ENCODE measurements around the gene BAIAP2.

Gene BAIAP2

DNA sequence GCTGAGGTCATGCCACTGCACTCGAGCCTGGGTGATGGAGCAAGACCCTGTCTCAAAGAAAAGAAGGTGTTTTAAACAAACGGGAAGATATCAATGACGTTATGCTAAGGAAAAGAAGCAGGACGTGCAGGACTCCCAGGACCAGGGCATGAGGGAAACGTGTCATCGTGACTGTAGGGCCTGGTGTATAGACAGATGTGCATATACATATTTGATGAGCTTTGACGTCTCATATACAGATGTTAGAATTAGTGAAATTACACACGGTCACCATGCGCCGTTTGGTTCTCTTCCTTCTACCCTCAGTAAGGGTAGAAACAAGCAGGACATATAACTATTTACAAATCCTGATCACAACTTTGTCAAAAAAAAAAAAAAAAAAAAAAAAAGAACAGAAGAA, 112.8 kb downstream of the BAIAP2 start:
- ATAC-seq, result no peak
- TF ChIP-seq, protein P1, sequence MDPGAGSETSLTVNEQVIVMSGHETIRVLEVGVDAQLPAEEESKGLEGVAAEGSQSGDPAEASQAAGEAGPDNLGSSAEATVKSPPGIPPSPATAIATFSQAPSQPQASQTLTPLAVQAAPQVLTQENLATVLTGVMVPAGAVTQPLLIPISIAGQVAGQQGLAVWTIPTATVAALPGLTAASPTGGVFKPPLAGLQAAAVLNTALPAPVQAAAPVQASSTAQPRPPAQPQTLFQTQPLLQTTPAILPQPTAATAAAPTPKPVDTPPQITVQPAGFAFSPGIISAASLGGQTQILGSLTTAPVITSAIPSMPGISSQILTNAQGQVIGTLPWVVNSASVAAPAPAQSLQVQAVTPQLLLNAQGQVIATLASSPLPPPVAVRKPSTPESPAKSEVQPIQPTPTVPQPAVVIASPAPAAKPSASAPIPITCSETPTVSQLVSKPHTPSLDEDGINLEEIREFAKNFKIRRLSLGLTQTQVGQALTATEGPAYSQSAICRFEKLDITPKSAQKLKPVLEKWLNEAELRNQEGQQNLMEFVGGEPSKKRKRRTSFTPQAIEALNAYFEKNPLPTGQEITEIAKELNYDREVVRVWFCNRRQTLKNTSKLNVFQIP (CRISPR knock-in tag; IDR thresholded peaks at IDR 0.05; ENCODE audit: borderline replicate concordance, low read depth), result no peak
- TF ChIP-seq RARB (CRISPR knock-in tag; IDR thresholded peaks at IDR 0.05) (no peak), OSR1 (CRISPR knock-in tag; IDR thresholded peaks at IDR 0.05) (no peak), ARNTL (CRISPR knock-in tag; IDR thresholded peaks at IDR 0.05; ENCODE audit: borderline replicate concordance, low read depth) (no peak), TOX (CRISPR knock-in tag; IDR thresholded peaks at IDR 0.05; ENCODE audit: borderline replicate concordance) (no peak), ISL1 (CRISPR knock-in tag; IDR thresholded peaks at IDR 0.05) (no peak), SNAI2 (CRISPR knock-in tag; IDR thresholded peaks at IDR 0.05) (no peak), ZNF8 (CRISPR knock-in tag; IDR thresholded peaks at IDR 0.05) (no peak), PPARA (CRISPR knock-in tag; IDR thresholded peaks at IDR 0.05; ENCODE audit: borderline replicate concordance) (no peak), GLIS3 (CRISPR knock-in tag; IDR thresholded peaks at IDR 0.05) (no peak), BACH2 (CRISPR knock-in tag; IDR thresholded peaks at IDR 0.05; ENCODE audit: borderline replicate concordance) (no peak)
- TF ChIP-seq, protein P2, sequence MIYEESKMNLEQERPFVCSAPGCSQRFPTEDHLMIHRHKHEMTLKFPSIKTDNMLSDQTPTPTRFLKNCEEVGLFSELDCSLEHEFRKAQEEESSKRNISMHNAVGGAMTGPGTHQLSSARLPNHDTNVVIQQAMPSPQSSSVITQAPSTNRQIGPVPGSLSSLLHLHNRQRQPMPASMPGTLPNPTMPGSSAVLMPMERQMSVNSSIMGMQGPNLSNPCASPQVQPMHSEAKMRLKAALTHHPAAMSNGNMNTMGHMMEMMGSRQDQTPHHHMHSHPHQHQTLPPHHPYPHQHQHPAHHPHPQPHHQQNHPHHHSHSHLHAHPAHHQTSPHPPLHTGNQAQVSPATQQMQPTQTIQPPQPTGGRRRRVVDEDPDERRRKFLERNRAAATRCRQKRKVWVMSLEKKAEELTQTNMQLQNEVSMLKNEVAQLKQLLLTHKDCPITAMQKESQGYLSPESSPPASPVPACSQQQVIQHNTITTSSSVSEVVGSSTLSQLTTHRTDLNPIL (CRISPR knock-in tag; IDR thresholded peaks at IDR 0.05; ENCODE audit: low read depth), result no peak
- TF ChIP-seq, protein P3, sequence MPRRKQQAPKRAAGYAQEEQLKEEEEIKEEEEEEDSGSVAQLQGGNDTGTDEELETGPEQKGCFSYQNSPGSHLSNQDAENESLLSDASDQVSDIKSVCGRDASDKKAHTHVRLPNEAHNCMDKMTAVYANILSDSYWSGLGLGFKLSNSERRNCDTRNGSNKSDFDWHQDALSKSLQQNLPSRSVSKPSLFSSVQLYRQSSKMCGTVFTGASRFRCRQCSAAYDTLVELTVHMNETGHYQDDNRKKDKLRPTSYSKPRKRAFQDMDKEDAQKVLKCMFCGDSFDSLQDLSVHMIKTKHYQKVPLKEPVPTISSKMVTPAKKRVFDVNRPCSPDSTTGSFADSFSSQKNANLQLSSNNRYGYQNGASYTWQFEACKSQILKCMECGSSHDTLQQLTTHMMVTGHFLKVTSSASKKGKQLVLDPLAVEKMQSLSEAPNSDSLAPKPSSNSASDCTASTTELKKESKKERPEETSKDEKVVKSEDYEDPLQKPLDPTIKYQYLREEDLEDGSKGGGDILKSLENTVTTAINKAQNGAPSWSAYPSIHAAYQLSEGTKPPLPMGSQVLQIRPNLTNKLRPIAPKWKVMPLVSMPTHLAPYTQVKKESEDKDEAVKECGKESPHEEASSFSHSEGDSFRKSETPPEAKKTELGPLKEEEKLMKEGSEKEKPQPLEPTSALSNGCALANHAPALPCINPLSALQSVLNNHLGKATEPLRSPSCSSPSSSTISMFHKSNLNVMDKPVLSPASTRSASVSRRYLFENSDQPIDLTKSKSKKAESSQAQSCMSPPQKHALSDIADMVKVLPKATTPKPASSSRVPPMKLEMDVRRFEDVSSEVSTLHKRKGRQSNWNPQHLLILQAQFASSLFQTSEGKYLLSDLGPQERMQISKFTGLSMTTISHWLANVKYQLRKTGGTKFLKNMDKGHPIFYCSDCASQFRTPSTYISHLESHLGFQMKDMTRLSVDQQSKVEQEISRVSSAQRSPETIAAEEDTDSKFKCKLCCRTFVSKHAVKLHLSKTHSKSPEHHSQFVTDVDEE (CRISPR knock-in tag; IDR thresholded peaks at IDR 0.05), result no peak
- TF ChIP-seq, protein P4, sequence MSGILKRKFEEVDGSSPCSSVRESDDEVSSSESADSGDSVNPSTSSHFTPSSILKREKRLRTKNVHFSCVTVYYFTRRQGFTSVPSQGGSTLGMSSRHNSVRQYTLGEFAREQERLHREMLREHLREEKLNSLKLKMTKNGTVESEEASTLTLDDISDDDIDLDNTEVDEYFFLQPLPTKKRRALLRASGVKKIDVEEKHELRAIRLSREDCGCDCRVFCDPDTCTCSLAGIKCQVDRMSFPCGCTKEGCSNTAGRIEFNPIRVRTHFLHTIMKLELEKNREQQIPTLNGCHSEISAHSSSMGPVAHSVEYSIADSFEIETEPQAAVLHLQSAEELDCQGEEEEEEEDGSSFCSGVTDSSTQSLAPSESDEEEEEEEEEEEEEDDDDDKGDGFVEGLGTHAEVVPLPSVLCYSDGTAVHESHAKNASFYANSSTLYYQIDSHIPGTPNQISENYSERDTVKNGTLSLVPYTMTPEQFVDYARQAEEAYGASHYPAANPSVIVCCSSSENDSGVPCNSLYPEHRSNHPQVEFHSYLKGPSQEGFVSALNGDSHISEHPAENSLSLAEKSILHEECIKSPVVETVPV (CRISPR knock-in tag; IDR thresholded peaks at IDR 0.05), result no peak

DNA sequence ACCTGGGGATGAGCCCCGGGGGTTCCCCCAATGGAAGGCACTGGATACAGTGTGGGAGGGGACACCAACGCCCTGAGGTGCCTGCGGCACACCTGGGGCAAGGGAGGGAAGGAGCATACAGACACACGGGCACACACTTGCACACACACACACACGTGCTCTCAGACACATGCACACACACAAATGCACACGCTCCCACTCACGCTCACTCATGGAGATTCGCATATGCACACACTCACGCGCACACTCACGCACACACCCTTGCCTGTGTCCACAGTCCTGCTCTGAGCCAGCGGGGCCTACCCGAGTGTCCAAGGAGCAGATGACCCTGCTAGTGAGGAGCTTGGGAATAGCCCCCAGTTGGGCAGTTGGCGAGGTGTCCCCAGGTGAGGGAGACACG, 113.6 kb downstream of the BAIAP2 start:
- TF ChIP-seq GLIS3 (CRISPR knock-in tag; IDR thresholded peaks at IDR 0.05) (no peak), CSDC2 (CRISPR knock-in tag; IDR thresholded peaks at IDR 0.05) (no peak), OSR1 (CRISPR knock-in tag; IDR thresholded peaks at IDR 0.05) (no peak)
- TF ChIP-seq, protein P4 (CRISPR knock-in tag; IDR thresholded peaks at IDR 0.05), result no peak
- no peak for ATAC-seq

DNA sequence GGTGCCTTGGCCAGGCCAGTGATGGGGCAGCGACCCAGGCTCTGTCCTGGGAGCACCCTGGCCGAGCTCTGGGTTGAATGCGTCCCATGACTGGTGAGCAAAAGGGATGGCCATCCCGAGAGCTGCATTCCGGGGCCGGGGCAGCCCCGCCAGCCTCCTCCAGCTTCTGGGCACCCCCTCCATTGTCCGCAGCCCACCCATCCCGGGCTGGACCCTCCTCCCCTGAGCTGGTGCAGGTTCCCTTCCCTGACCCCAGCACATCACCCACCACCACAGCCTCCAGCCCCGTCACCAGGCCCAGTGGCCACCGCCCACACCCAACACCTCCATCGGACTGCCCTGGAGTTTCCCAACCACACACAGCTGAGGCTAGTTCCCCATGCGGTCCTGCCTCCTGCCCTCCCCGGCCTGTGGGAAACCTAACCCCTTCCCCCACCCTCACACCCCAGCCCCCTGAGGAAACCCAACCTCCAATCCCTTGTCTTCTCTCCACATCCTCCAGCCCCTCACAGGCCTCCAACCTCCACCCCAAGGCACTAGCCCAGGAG, 114.1 kb downstream of the BAIAP2 start:
- no peak for ATAC-seq
- TF ChIP-seq OSR1 (CRISPR knock-in tag; IDR thresholded peaks at IDR 0.05) (no peak), RARB (CRISPR knock-in tag; IDR thresholded peaks at IDR 0.05) (no peak), ESRRG (CRISPR knock-in tag; IDR thresholded peaks at IDR 0.05) (no peak), ISL1 (CRISPR knock-in tag; IDR thresholded peaks at IDR 0.05) (no peak), ZNF70 (CRISPR knock-in tag; IDR thresholded peaks at IDR 0.05) (no peak)
- TF ChIP-seq, protein P1 (CRISPR knock-in tag; IDR thresholded peaks at IDR 0.05; ENCODE audit: borderline replicate concordance, low read depth), result no peak
